HEK293 (cell line): ENCODE measurements around the gene MINDY1.

Experiments
- FEZF1 ChIP-seq: fragments of 450-650 bp; formaldehyde crosslinking; IDR thresholded peaks from 2 replicates; pipeline ENCODE4 v1.5.1; 2016; ENCODE audit warnings: missing biosample characterization, missing genetic modification characterization
- GLIS1 ChIP-seq: fragments of 450-650 bp; formaldehyde crosslinking; IDR thresholded peaks from 2 replicates; pipeline ENCODE4 v1.5.1; 2016; ENCODE audit warnings: missing biosample characterization, missing genetic modification characterization
- IKZF3 ChIP-seq: fragments of 450-650 bp; IDR thresholded peaks from 2 replicates; pipeline ENCODE4 v1.5.0; 2018; ENCODE audit warnings: missing biosample characterization, mild to moderate bottlenecking, missing genetic modification characterization, moderate library complexity
- KLF1 ChIP-seq: fragments of 450-650 bp; formaldehyde crosslinking; IDR thresholded peaks from 2 replicates; pipeline ENCODE4 v1.5.1; 2016; ENCODE audit warnings: missing biosample characterization, missing genetic modification characterization
- OSR2 ChIP-seq: fragments of 450-650 bp; formaldehyde crosslinking; IDR thresholded peaks from 2 replicates; pipeline ENCODE4 v1.5.1; 2016; ENCODE audit warnings: missing biosample characterization, missing genetic modification characterization
- PRDM1 ChIP-seq: fragments of 450-650 bp; formaldehyde crosslinking; IDR thresholded peaks from 2 replicates; pipeline ENCODE4; 2016; ENCODE audit warnings: missing biosample characterization, missing genetic modification characterization
- SCRT1 ChIP-seq: fragments of 450-650 bp; formaldehyde crosslinking; IDR thresholded peaks from 2 replicates; pipeline ENCODE4 v1.5.1; 2016; ENCODE audit warnings: missing biosample characterization, missing genetic modification characterization, borderline replicate concordance
- ZBTB21 ChIP-seq: fragments of 450-650 bp; formaldehyde crosslinking; IDR thresholded peaks from 2 replicates; pipeline ENCODE4 v1.5.1; 2017; ENCODE audit warnings: missing biosample characterization, missing genetic modification characterization
- ZBTB48 ChIP-seq: fragments of 450-650 bp; formaldehyde crosslinking; IDR thresholded peaks from 2 replicates; pipeline ENCODE4 v1.5.1; 2016; ENCODE audit warnings: missing biosample characterization, missing genetic modification characterization
- ZIC2 ChIP-seq: fragments of 450-650 bp; formaldehyde crosslinking; IDR thresholded peaks from 2 replicates; pipeline ENCODE4 v1.5.1; 2016; ENCODE audit warnings: missing biosample characterization, missing genetic modification characterization
- ZNF138 ChIP-seq: fragments of 450-650 bp; formaldehyde crosslinking; IDR thresholded peaks from 2 replicates; pipeline ENCODE4 v1.5.1; 2016; ENCODE audit warnings: missing biosample characterization, missing genetic modification characterization, borderline replicate concordance
- ZNF16 ChIP-seq: fragments of 450-650 bp; formaldehyde crosslinking; IDR thresholded peaks from 2 replicates; pipeline ENCODE4 v1.5.1; 2016; ENCODE audit warnings: low read depth, missing biosample characterization, missing genetic modification characterization
- ZNF169 ChIP-seq: fragments of 450-650 bp; formaldehyde crosslinking; IDR thresholded peaks from 2 replicates; pipeline ENCODE4 v1.5.1; 2016; ENCODE audit warnings: missing biosample characterization, missing genetic modification characterization
- ZNF423 ChIP-seq: fragments of 450-650 bp; formaldehyde crosslinking; IDR thresholded peaks from 2 replicates; pipeline ENCODE4 v1.5.1; 2016; ENCODE audit warnings: missing biosample characterization, missing genetic modification characterization
- ZNF501 ChIP-seq: fragments of 450-650 bp; formaldehyde crosslinking; IDR thresholded peaks from 2 replicates; pipeline ENCODE4 v1.5.1; 2016; ENCODE audit warnings: missing biosample characterization, missing genetic modification characterization
- ZNF600 ChIP-seq: fragments of 450-650 bp; formaldehyde crosslinking; IDR thresholded peaks from 2 replicates; pipeline ENCODE4 v1.5.1; 2016; ENCODE audit warnings: missing biosample characterization, missing genetic modification characterization
- ZSCAN23 ChIP-seq: fragments of 450-650 bp; formaldehyde crosslinking; IDR thresholded peaks from 2 replicates; pipeline ENCODE4 v1.5.1; 2016; ENCODE audit warnings: missing biosample characterization, missing genetic modification characterization
- TF ChIP-seq, protein P1 (sequence below): fragments of 450-650 bp; formaldehyde crosslinking; IDR thresholded peaks from 2 replicates; pipeline ENCODE4 v1.5.1; 2016; ENCODE audit warnings: missing biosample characterization, missing genetic modification characterization, borderline replicate concordance
- TF ChIP-seq, protein P2 (sequence below): fragments of 450-650 bp; formaldehyde crosslinking; IDR thresholded peaks from 2 replicates; pipeline ENCODE4 v1.5.1; 2016; ENCODE audit warnings: missing biosample characterization, missing genetic modification characterization
- TF ChIP-seq, protein P3 (sequence below): fragments of 450-650 bp; formaldehyde crosslinking; IDR thresholded peaks from 2 replicates; pipeline ENCODE4 v1.5.1; 2016; ENCODE audit warnings: missing biosample characterization, missing genetic modification characterization

MINDY1 gene

DNA sequence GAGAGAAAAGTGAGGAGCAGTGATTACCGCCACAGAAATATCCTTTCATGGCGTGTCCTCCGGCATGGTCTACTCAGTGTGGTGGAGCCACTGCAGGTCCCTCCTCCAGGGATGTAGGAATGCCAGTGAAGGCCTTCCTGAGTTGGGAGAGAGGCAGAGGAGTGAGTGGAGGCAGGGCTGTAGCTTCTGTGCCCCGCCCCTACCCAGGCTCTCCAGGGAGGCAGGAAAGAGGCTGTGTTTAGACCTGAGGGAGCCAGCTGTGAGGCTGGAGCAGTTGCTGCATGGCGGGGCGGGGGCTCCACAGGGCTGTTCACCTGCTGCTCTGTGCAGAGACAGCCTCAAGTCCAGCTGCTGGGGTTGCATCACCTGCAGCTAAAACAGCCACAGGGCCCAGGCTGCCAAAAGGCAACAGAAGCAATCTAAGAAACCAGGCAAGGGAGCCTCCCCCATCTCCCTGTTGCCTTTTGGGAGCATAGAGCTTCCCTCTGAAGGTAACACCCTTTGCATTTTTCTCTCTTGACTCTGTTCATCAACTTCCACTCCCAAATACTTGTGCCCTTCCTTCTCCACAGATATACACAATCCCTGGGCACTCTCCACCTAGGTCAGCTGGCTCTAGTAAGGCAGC, 25.4 kb downstream of the MINDY1 start (continued):
- TF ChIP-seq, protein P1, sequence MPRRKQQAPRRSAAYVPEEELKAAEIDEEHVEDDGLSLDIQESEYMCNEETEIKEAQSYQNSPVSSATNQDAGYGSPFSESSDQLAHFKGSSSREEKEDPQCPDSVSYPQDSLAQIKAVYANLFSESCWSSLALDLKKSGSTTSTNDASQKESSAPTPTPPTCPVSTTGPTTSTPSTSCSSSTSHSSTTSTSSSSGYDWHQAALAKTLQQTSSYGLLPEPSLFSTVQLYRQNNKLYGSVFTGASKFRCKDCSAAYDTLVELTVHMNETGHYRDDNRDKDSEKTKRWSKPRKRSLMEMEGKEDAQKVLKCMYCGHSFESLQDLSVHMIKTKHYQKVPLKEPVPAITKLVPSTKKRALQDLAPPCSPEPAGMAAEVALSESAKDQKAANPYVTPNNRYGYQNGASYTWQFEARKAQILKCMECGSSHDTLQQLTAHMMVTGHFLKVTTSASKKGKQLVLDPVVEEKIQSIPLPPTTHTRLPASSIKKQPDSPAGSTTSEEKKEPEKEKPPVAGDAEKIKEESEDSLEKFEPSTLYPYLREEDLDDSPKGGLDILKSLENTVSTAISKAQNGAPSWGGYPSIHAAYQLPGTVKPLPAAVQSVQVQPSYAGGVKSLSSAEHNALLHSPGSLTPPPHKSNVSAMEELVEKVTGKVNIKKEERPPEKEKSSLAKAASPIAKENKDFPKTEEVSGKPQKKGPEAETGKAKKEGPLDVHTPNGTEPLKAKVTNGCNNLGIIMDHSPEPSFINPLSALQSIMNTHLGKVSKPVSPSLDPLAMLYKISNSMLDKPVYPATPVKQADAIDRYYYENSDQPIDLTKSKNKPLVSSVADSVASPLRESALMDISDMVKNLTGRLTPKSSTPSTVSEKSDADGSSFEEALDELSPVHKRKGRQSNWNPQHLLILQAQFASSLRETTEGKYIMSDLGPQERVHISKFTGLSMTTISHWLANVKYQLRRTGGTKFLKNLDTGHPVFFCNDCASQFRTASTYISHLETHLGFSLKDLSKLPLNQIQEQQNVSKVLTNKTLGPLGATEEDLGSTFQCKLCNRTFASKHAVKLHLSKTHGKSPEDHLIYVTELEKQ, result no peak
- TF ChIP-seq KLF1 (tag by site-specific recombination) (0 out of 2 replicates have a peak, but pooled peaks have one; percentile 26), IKZF3 (tag by site-specific recombination) (peak; percentile 67; the same call in 1 of the 2 replicates), FEZF1 (peak; percentile 84), OSR2 (tag by site-specific recombination) (peak; percentile 41; the same call in 1 of the 2 replicates), GLIS1 (tag by site-specific recombination) (peak; percentile 56), SCRT1 (peak; percentile 91), ZNF423 (tag by site-specific recombination) (0 out of 2 replicates have a peak, but pooled peaks have one; percentile 10), ZNF169 (tag by site-specific recombination) (no peak), ZNF16 (tag by site-specific recombination) (no peak), ZSCAN23 (tag by site-specific recombination) (no peak), ZNF501 (tag by site-specific recombination) (no peak), PRDM1 (no peak), ZBTB48 (peak; percentile 66), ZNF138 (tag by site-specific recombination) (no peak), ZBTB21 (no peak), ZNF600 (tag by site-specific recombination) (peak; percentile 41), ZIC2 (tag by site-specific recombination) (peak; percentile 93)
- TF ChIP-seq, protein P2, sequence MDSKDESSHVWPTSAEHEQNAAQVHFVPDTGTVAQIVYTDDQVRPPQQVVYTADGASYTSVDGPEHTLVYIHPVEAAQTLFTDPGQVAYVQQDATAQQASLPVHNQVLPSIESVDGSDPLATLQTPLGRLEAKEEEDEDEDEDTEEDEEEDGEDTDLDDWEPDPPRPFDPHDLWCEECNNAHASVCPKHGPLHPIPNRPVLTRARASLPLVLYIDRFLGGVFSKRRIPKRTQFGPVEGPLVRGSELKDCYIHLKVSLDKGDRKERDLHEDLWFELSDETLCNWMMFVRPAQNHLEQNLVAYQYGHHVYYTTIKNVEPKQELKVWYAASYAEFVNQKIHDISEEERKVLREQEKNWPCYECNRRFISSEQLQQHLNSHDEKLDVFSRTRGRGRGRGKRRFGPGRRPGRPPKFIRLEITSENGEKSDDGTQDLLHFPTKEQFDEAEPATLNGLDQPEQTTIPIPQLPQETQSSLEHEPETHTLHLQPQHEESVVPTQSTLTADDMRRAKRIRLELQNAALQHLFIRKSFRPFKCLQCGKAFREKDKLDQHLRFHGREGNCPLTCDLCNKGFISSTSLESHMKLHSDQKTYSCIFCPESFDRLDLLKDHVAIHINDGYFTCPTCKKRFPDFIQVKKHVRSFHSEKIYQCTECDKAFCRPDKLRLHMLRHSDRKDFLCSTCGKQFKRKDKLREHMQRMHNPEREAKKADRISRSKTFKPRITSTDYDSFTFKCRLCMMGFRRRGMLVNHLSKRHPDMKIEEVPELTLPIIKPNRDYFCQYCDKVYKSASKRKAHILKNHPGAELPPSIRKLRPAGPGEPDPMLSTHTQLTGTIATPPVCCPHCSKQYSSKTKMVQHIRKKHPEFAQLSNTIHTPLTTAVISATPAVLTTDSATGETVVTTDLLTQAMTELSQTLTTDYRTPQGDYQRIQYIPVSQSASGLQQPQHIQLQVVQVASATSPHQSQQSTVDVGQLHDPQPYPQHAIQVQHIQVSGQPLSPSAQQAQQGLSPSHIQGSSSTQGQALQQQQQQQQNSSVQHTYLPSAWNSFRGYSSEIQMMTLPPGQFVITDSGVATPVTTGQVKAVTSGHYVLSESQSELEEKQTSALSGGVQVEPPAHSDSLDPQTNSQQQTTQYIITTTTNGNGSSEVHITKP (tag by site-specific recombination), result peak; percentile 29; the same call in 1 of the 2 replicates
- TF ChIP-seq, protein P3, sequence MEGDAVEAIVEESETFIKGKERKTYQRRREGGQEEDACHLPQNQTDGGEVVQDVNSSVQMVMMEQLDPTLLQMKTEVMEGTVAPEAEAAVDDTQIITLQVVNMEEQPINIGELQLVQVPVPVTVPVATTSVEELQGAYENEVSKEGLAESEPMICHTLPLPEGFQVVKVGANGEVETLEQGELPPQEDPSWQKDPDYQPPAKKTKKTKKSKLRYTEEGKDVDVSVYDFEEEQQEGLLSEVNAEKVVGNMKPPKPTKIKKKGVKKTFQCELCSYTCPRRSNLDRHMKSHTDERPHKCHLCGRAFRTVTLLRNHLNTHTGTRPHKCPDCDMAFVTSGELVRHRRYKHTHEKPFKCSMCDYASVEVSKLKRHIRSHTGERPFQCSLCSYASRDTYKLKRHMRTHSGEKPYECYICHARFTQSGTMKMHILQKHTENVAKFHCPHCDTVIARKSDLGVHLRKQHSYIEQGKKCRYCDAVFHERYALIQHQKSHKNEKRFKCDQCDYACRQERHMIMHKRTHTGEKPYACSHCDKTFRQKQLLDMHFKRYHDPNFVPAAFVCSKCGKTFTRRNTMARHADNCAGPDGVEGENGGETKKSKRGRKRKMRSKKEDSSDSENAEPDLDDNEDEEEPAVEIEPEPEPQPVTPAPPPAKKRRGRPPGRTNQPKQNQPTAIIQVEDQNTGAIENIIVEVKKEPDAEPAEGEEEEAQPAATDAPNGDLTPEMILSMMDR (tag by site-specific recombination), result no peak
